H9 (cell line): ENCODE measurements around the gene TSSC4. TPM values are rescaled to one million over a fixed set of nuclear protein-coding genes. Genes with fewer than 3 reads are reported as not detected.

Experiments
- DNase-seq: peaks from one replicate; pipeline ENCODE4 v3.0.0-alpha.2; 2017
- H2AFZ ChIP-seq: one replicate; pipeline ENCODE4 v1.6.1; 2013; ENCODE audit warnings: mild to moderate bottlenecking, low read length, control low read depth, moderate library complexity
- H2AK5ac ChIP-seq: 2 replicates; pipeline ENCODE4 v1.6.1; 2013; ENCODE audit warnings: low read length, control low read depth, mixed read lengths; ENCODE audit not compliant: insufficient read length
- H2BK120ac ChIP-seq: one replicate; pipeline ENCODE4 v1.6.1; 2013; ENCODE audit warnings: low read depth, mild to moderate bottlenecking, low read length, control low read depth, inconsistent platforms; ENCODE audit not compliant: poor library complexity, severe bottlenecking
- H2BK12ac ChIP-seq: 2 replicates; pipeline ENCODE4 v1.6.1; 2013; ENCODE audit warnings: low read length, control low read depth, mixed read lengths, low read depth; ENCODE audit not compliant: insufficient read length
- H2BK15ac ChIP-seq: 2 replicates; pipeline ENCODE4 v1.6.1; 2013; ENCODE audit warnings: low read depth, low read length, control low read depth
- H2BK20ac ChIP-seq: one replicate; pipeline ENCODE4 v1.6.1; 2013; ENCODE audit warnings: low read depth, mild to moderate bottlenecking, low read length, control low read depth, inconsistent platforms; ENCODE audit not compliant: poor library complexity, severe bottlenecking
- H2BK5ac ChIP-seq: 2 replicates; pipeline ENCODE4 v1.6.1; 2013; ENCODE audit warnings: low read length, control low read depth, mixed read lengths; ENCODE audit not compliant: insufficient read length
- H3K14ac ChIP-seq: 2 replicates; pipeline ENCODE4 v1.6.1; 2013; ENCODE audit warnings: low read length, control low read depth; ENCODE audit not compliant: insufficient read depth
- H3K18ac ChIP-seq: 2 replicates; pipeline ENCODE4 v1.6.1; 2013; ENCODE audit warnings: low read depth, mild to moderate bottlenecking, mixed read lengths, low read length, control low read depth; ENCODE audit not compliant: insufficient read length
- H3K23ac ChIP-seq: 2 replicates; pipeline ENCODE4 v1.6.1; 2013; ENCODE audit warnings: low read length, control low read depth, mixed read lengths, low read depth; ENCODE audit not compliant: insufficient read length
- H3K23me2 ChIP-seq: 2 replicates; pipeline ENCODE4 v1.6.1; 2013; ENCODE audit warnings: low read depth, mild to moderate bottlenecking, mixed read lengths, low read length, control low read depth; ENCODE audit not compliant: insufficient read length, poor library complexity, severe bottlenecking
- H3K27ac ChIP-seq: 2 replicates; pipeline ENCODE4 v1.5.1; 2013; ENCODE audit warnings: low read length, control low read depth, mixed read lengths, low read depth; ENCODE audit not compliant: insufficient read length
- H3K27me3 ChIP-seq: 2 replicates; pipeline ENCODE4 v1.6.1; 2013; ENCODE audit warnings: low read length, control low read depth, inconsistent platforms; ENCODE audit not compliant: insufficient read depth
- H3K4ac ChIP-seq: 2 replicates; pipeline ENCODE4 v1.6.1; 2013; ENCODE audit warnings: low read depth, mild to moderate bottlenecking, control low read depth, inconsistent platforms, low read length, moderate library complexity
- H3K4me1 ChIP-seq: 2 replicates; pipeline ENCODE4 v1.6.1; 2013; ENCODE audit warnings: low read length, control low read depth, inconsistent platforms; ENCODE audit not compliant: insufficient read depth
- H3K4me2 ChIP-seq: 2 replicates; pipeline ENCODE4 v1.6.1; 2013; ENCODE audit warnings: low read length, control low read depth, mixed read lengths; ENCODE audit not compliant: insufficient read length, insufficient read depth
- H3K56ac ChIP-seq: 2 replicates; pipeline ENCODE4 v1.6.1; 2013; ENCODE audit warnings: low read depth, mild to moderate bottlenecking, mixed read lengths, low read length, control low read depth; ENCODE audit not compliant: insufficient read length
- H3K79me1 ChIP-seq: 2 replicates; pipeline ENCODE4 v1.6.1; 2013; ENCODE audit warnings: low read depth, mild to moderate bottlenecking, moderate library complexity, low read length, control low read depth, inconsistent platforms; ENCODE audit not compliant: insufficient read depth, poor library complexity, severe bottlenecking
- H3K79me2 ChIP-seq: 2 replicates; pipeline ENCODE4 v1.6.1; 2013; ENCODE audit warnings: low read length, control low read depth, inconsistent platforms; ENCODE audit not compliant: insufficient read depth
- H3K9ac ChIP-seq: 2 replicates; pipeline ENCODE4 v1.6.1; 2013; ENCODE audit warnings: low read length, control low read depth, mixed read lengths; ENCODE audit not compliant: insufficient read length; ENCODE audit errors: extremely low read depth
- H3K9me3 ChIP-seq: one replicate; pipeline ENCODE4 v1.6.1; 2013; ENCODE audit warnings: low read depth, low read length, inconsistent platforms; ENCODE audit not compliant: control insufficient read depth
- H3T11ph ChIP-seq: one replicate; pipeline ENCODE4 v1.6.1; 2013; ENCODE audit warnings: mild to moderate bottlenecking, low read length, control low read depth, inconsistent platforms
- H4K20me1 ChIP-seq: one replicate; pipeline ENCODE4 v1.6.1; 2013; ENCODE audit not compliant: control insufficient read depth, insufficient read length, insufficient read depth
- H4K5ac ChIP-seq: 2 replicates; pipeline ENCODE4 v1.6.1; 2013; ENCODE audit warnings: low read depth, mild to moderate bottlenecking, mixed read lengths, low read length, control low read depth; ENCODE audit not compliant: insufficient read length
- H4K8ac ChIP-seq: replicated peaks from 2 replicates; pipeline ENCODE4 v1.6.1; 2013; ENCODE audit warnings: low read length, control low read depth, mixed read lengths, low read depth; ENCODE audit not compliant: insufficient read length
- H4K91ac ChIP-seq: 2 replicates; pipeline ENCODE4 v1.6.1; 2013; ENCODE audit warnings: low read depth, mild to moderate bottlenecking, moderate library complexity, mixed read lengths, low read length, control low read depth; ENCODE audit not compliant: insufficient read length
- H3K27ac Mint-ChIP-seq, 3 experiments: 2 replicates in 2 of 3; 3 replicates in 1 of 3; pipeline ENCODE4 v1.8.0; 2020 to 2021; ENCODE audit warnings: mixed read lengths in 3 of 3, mild to moderate bottlenecking in 1 of 3, moderate library complexity in 1 of 3
- H3K27me3 Mint-ChIP-seq: 2 replicates; pipeline ENCODE4 v1.8.0; 2021; ENCODE audit warnings: low read depth, mild to moderate bottlenecking, moderate library complexity, mixed read lengths
- H3K36me3 Mint-ChIP-seq, 3 experiments: 2 replicates in 2 of 3; 3 replicates in 1 of 3; pipeline ENCODE4 v1.8.0; 2020 to 2021; ENCODE audit warnings: low read depth in 3 of 3, mixed read lengths in 3 of 3; ENCODE audit not compliant: insufficient read depth in 1 of 3
- H3K4me1 Mint-ChIP-seq, 2 experiments: 2 replicates each; pipeline ENCODE4 v1.8.0; 2020; ENCODE audit warnings: mixed read lengths in 2 of 2
- H3K4me3 Mint-ChIP-seq, 2 experiments: 2 replicates in 1 of 2; 3 replicates in 1 of 2; pipeline ENCODE4 v1.8.0; 2020 to 2021; ENCODE audit warnings: mild to moderate bottlenecking in 2 of 2, mixed read lengths in 2 of 2, moderate library complexity in 1 of 2
- H3K9me3 Mint-ChIP-seq, 2 experiments: 2 replicates in 1 of 2; 3 replicates in 1 of 2; pipeline ENCODE4 v1.8.0; 2020; ENCODE audit warnings: mild to moderate bottlenecking in 2 of 2, mixed read lengths in 2 of 2, moderate library complexity in 1 of 2
- CTCF ChIP-seq: fragments of 200-600 bp; sonication (generic); conservative IDR thresholded peaks from 3 replicates; pipeline ENCODE4 v1.8.0; 2021; ENCODE audit warnings: antibody characterized with exemption, mild to moderate bottlenecking
- WGBS: extraction: QIAGEN DNeasy Blood & Tissue Kit; methylation state at CpG from one replicate; pipeline ENCODE4 v1.1.7; 2013; ENCODE audit warnings: missing lambda C conversion rate, low lambda C conversion rate, mixed read lengths; ENCODE audit not compliant: insufficient read length; ENCODE audit errors: extremely low coverage; 5-methylcytosine and 5-hydroxymethylcytosine counted together
- total RNA-seq: library from RNA; stranded (reverse); gene quantifications from 2 replicates; pipeline ENCODE4 v1.2.1, GENCODE V29; 2021

Gene TSSC4
- total RNA-seq, 1 experiment from 2014 or later = 51.0 TPM

GRCh38 chr11:2391181-2391975 is 9.2 kb upstream of the TSSC4 start:
- Histone ChIP-seq H3K23me2 (no peaks in the 10 kb centered on the region), H3K79me1 (peaks cover 8% of the 10 kb centered on the region), H4K8ac (no peak overlapping the region), H2AK5ac (no peak overlapping the region), H3K23ac (no peak overlapping the region), H2AFZ (no peak overlapping the region), H3K18ac (no peak overlapping the region), H3K27ac (no peak overlapping the region), H3T11ph (no peak overlapping the region), H3K56ac (no peak overlapping the region), H2BK20ac (no peak overlapping the region), H4K91ac (no peak overlapping the region), H4K20me1 (peaks cover 8% of the 10 kb centered on the region), H2BK5ac (no peak overlapping the region), H4K5ac (no peak overlapping the region), H3K9me3 (no peaks in the 10 kb centered on the region), H2BK12ac (no peak overlapping the region), H3K4ac (no peak overlapping the region), H3K4me1 (no peaks in the 10 kb centered on the region; the same call in 1 of the 2 replicates), H3K27me3 (no peaks in the 10 kb centered on the region), H2BK15ac (no peak overlapping the region), H3K79me2 (peaks cover 11% of the 10 kb centered on the region; the same call in 1 of the 2 replicates), H3K4me2 (no peak overlapping the region), H2BK120ac (no peak overlapping the region), H3K14ac (no peak overlapping the region), H3K9ac (no peak overlapping the region)
- Mint-ChIP-seq H3K27me3 (no peaks in the 10 kb centered on the region), H3K27ac (no peak overlapping the region), H3K36me3 (peaks cover 0 to 7% (median 5%) of the 10 kb centered on the region in 3 experiments; a peak in 5 of 7 replicates), H3K9me3 (no peaks in the 10 kb centered on the region), H3K4me3 (no peak overlapping the region), H3K4me1 (peaks cover 16 to 19% of the 10 kb centered on the region in 2 experiments)
- DNase-seq = no peak
- WGBS = no CpG with 5 or more reads among the region's 20 CpGs
- no peak for TF ChIP-seq CTCF
